KOPT-K1 (cell line): ENCODE measurements around the gene CEP250.

Experiments
- H3K27ac ChIP-seq: fragments of 200-600 bp; sonication (generic); 2 replicates; pipeline ENCODE4 v1.5.1; 2016; ENCODE audit warnings: antibody characterized with exemption, mild to moderate bottlenecking, low read depth, low read length; ENCODE audit not compliant: poor library complexity, severe bottlenecking
- H3K36me3 ChIP-seq: fragments of 200-600 bp; sonication (generic); 2 replicates; pipeline ENCODE4 v1.5.1; 2017; ENCODE audit warnings: antibody characterized with exemption, mild to moderate bottlenecking, low read length, moderate library complexity; ENCODE audit not compliant: insufficient read depth
- H3K9me3 ChIP-seq: fragments of 200-600 bp; sonication (generic); 2 replicates; pipeline ENCODE4 v1.5.1; 2017; ENCODE audit warnings: antibody characterized with exemption, low read length, mild to moderate bottlenecking; ENCODE audit not compliant: insufficient read depth, poor library complexity, severe bottlenecking

The CEP250 gene

GRCh38 chr20:35467339-35468224 lies 12.2 kb downstream of the CEP250 start:
- no peaks in the 10 kb centered on the region for H3K9me3 ChIP-seq
- H3K36me3 ChIP-seq, result peaks cover 98% of the 10 kb centered on the region
- no peak overlapping the region for H3K27ac ChIP-seq

GRCh38 chr20:35468671-35469334 lies 13.4 kb downstream of the CEP250 start:
- no peaks in the 10 kb centered on the region for H3K9me3 ChIP-seq
- peaks cover 100% of the 10 kb centered on the region for H3K36me3 ChIP-seq
- no peak overlapping the region for H3K27ac ChIP-seq

- Histone ChIP-seq H3K36me3 (peaks cover 100% of the 10 kb centered on the region), H3K27ac (no peak overlapping the region), H3K9me3 (no peaks in the 10 kb centered on the region)
Observed at GRCh38 chr20:35472209-35472608, 16.8 kb downstream of the CEP250 start.

- H3K9me3 ChIP-seq, result no peaks in the 10 kb centered on the region
- H3K27ac ChIP-seq, result no peak overlapping the region
- peaks cover 100% of the 10 kb centered on the region for H3K36me3 ChIP-seq
Observed at GRCh38 chr20:35473684-35474083, 18.3 kb downstream of the CEP250 start.

- H3K27ac ChIP-seq, result no peak overlapping the region
- peaks cover 100% of the 10 kb centered on the region for H3K36me3 ChIP-seq
- H3K9me3 ChIP-seq, result no peaks in the 10 kb centered on the region
Observed at GRCh38 chr20:35474303-35474871, 19.0 kb downstream of the CEP250 start.

- no peak overlapping the region for H3K27ac ChIP-seq
- H3K9me3 ChIP-seq, result no peaks in the 10 kb centered on the region
- peaks cover 100% of the 10 kb centered on the region for H3K36me3 ChIP-seq
Observed at GRCh38 chr20:35476288-35476687, 20.9 kb downstream of the CEP250 start.

GRCh38 chr20:35478804-35479472 lies 23.5 kb downstream of the CEP250 start:
- Histone ChIP-seq H3K36me3 (peaks cover 86% of the 10 kb centered on the region), H3K27ac (no peak overlapping the region), H3K9me3 (peaks cover 5% of the 10 kb centered on the region)

GRCh38 chr20:35479798-35480197 lies 24.4 kb downstream of the CEP250 start:
- H3K36me3 ChIP-seq, result peaks cover 86% of the 10 kb centered on the region
- H3K27ac ChIP-seq, result no peak overlapping the region

GRCh38 chr20:35487479-35487878 lies 32.1 kb downstream of the CEP250 start:
- Histone ChIP-seq H3K27ac (no peak overlapping the region), H3K36me3 (peaks cover 79% of the 10 kb centered on the region), H3K9me3 (peaks cover 15% of the 10 kb centered on the region)

More at GRCh38 chr20:35479798-35480197, 24.4 kb downstream of the CEP250 start:
- H3K9me3 ChIP-seq, result peaks cover 13% of the 10 kb centered on the region

- peaks cover 87% of the 10 kb centered on the region for H3K36me3 ChIP-seq
- peaks cover 3% of the 10 kb centered on the region for H3K9me3 ChIP-seq
- H3K27ac ChIP-seq, result peak overlapping the region; percentile 95
Observed at GRCh38 chr20:35489717-35490116, 34.3 kb downstream of the CEP250 start.

- H3K9me3 ChIP-seq, result no peaks in the 10 kb centered on the region
- peak overlapping the region; percentile 95 for H3K27ac ChIP-seq
- H3K36me3 ChIP-seq, result peaks cover 87% of the 10 kb centered on the region
Observed at GRCh38 chr20:35490736-35491181, 35.4 kb downstream of the CEP250 start.

- Histone ChIP-seq H3K27ac (peak overlapping the region; percentile 95), H3K36me3 (peaks cover 87% of the 10 kb centered on the region), H3K9me3 (no peaks in the 10 kb centered on the region)
Observed at GRCh38 chr20:35491823-35492222, 36.4 kb downstream of the CEP250 start.

- H3K27ac ChIP-seq, result no peak overlapping the region
- H3K36me3 ChIP-seq, result peaks cover 87% of the 10 kb centered on the region
- no peaks in the 10 kb centered on the region for H3K9me3 ChIP-seq
Observed at GRCh38 chr20:35492352-35492751, 37.0 kb downstream of the CEP250 start.

- Histone ChIP-seq H3K36me3 (peaks cover 100% of the 10 kb centered on the region), H3K27ac (no peak overlapping the region), H3K9me3 (no peaks in the 10 kb centered on the region)
Observed at GRCh38 chr20:35496481-35496880, 41.1 kb downstream of the CEP250 start.

GRCh38 chr20:35497320-35497719 lies 41.9 kb downstream of the CEP250 start:
- H3K36me3 ChIP-seq, result peaks cover 100% of the 10 kb centered on the region
- H3K9me3 ChIP-seq, result no peaks in the 10 kb centered on the region
- H3K27ac ChIP-seq, result no peak overlapping the region
